SIG-M5 (cell line): ENCODE measurements around the gene TMEM250.

Source experiments
- DNase-seq: peaks from one replicate; lab custom pipeline; 2025; lab: John Stamatoyannopoulos, UW

Gene TMEM250

DNA sequence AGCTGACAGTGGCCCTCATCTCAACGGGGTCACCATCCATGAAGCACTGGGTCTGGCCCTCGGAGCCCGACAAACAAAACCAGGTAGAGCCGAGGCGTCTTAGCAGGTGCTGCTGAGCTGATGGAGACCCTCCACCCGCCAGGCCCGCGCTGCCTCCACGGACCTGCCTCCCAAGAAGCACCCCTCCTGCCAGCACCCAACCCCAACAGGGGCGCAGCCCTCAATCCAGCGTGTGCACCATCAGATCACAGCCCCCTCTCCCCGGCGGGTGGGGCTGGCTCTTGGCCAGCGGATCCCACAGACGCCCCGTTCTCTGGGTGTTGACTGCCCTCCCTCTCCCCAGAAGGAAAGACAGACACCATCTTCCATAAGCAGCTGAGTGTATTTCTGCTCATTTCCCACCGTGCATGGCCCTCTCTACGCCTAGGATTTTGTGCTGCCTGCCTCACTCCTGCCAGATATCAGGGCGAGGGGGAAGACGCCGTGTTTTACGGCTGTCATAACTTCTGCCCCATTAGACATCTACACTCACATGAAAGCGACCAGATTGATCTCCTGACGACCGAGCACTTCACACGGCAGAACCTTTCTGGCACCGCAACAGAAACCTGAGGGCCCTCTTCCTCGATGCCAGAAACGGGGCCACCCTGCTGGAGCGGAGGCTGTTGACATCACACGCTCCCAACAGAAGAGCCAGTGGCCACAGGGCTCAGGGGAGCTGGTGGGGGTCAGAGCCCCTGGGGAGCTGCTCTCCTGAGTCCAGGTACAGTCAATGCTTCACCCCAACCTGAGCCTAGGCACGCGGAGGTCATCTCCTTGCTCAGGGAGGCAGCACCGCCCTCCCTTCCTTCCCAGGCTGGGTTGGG, 35.9 kb downstream of the TMEM250 start:
- DNase-seq, result no peak

DNA sequence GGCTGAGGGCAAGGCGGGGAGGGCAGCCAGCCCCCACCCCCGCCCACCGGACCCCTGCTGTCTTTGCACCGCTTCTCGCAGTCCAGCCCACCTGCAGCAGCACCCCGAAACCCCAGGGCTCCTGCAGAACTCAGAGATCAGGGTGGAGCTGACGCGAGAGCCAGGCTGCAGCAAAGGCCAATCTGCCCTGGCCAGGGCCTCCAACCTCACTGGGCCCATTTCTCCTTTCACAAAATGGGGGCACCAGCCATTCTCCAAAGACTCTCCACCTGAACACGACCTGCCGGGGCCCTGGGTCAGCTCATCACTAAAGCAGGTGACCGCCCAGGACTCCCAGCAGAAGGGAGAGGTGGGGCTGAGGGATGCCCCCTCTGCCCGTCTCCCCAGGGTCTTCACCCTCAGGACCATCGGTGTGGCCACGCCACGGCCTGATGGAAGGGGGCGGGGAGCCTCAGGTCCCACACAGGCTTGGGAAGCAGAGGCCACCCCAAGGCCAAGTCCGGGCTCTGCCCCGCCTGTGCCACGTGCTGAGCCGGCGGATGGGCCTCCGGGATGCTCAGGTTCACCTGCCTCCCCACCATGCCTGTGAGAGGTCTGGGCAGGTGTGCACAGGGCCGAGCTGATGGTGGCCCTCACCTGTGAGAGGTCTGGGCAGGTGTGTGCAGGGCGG, 36.7 kb downstream of the TMEM250 start:
- no peak for DNase-seq

DNA sequence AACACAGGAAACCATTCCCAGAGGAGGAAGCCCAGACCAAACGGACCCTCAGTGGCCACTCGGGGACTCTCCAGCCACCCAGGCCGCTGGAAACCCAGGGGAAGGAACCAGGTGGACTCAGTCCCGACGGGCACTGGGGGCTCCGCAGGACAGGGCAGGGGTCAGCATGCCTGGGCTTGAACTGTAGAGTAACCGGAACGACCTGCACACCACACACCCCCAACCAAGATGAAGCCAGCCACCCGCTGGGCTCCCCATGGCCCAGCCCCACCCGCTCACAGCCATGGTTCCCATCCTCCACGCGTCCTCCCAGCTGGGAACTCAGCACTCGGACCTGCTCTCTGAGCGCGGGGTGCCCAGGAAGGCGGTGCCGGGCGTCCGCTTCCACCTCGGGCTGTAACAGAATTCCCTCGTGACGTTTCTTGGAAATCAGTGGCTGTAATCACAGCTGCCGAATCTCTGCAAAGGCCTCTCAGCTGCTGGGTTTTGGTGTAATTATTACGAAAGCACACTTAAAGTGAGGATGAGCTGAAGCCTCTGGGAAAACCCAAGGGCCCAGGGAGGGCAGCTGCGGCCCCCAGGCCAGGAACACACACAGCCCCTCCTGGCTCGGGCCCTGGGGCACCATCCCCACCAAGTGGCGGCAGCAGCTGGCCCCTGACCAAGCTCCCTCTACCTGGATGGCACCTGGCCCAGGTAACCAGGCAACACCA, 37.4 kb downstream of the TMEM250 start:
- DNase-seq, result no peak

DNA sequence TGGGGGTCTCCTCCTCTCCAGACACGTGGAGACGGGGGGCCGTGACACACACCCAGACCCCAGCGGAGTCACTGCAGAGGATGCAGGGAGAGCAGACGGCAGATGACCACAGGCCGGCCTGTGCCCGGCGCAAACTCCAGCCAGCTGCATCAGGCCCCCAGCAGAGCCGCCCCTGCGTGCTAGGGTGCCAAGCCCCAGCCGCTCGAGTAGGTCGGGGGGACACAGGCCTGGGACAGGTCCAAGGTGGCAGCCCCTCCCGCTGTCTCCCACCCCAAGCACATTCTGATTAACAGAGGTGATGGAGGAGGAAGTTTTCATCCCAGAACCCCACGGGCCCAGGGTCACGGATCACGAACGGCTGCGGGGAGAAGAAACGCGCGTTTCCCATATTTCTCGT, 38.0 kb downstream of the TMEM250 start:
- no peak for DNase-seq

DNA sequence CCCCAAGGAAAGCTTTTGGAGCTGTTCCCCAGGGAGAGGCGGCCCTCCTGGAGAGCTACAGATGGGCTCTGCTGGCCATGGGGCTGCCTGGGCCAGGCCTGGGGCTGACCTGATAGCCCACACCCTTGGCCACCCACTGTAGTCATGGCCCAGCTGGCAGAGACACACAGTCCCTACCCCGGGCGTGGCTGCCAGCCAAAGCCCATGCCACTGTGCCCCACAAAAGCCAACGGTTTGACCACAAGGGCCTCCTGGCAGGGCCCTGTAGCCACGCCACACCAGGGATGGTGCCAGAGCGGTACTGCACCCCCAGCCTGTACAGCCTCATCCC, 38.8 kb downstream of the TMEM250 start:
- no peak for DNase-seq

DNA sequence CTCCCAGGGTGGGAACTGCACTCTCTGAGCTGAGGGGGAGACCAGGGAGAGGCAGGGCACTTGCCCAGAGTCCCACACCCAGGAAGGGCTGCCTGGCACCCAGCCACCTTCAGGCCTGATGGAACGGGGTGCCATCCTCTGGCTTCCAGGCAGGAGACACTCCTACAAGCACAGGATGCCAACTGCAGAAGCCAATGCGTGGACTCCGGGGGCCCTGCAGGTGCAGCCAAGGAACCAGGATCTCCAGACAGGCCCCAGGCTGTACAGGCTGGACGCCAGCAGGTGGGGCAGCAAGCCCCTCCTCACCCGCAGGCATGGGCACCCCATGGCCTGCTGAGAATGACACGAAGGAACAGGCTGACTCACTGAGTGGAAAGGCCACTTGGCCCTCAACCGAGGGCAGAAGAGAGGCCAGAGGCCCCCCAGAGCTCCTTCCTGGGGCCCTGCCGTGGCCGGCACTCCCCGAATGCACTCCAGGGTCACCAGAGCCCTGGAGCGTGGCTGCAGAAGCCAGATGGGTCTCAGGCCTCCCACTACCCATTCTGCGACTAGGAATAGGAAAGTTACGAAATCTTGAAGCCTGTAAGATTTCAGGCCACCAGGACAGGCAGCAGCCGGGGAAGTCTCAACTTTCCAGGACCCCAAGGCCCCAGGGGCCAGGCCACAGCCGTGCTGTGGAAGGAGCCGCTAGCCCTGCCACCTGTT, 39.3 kb downstream of the TMEM250 start:
- DNase-seq, result no peak

DNA sequence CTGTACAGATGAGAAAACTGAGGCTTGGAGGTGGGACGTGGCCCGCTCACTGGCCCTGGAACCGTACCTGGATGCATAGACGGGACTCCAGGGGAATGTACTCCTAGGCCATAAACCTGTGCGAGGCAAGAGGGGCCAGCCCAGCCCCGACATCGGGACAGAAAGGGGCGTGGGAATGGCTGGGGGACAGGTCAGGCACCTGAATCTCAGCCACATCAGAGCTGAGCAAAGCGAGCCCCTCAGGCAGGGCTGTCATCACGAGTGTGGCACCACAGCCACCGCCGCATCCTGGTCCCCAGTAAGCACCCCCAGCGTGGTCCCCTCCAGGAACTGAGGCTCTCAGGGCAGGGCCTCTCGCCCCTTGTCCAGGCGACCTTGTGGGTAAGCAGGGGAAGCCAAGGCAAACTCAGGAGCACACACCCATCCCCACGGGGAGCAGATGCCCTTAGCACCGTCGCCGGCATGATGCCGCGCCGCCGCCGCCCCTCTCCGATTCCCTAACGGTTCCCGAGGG, 40.1 kb downstream of the TMEM250 start:
- no peak for DNase-seq

DNA sequence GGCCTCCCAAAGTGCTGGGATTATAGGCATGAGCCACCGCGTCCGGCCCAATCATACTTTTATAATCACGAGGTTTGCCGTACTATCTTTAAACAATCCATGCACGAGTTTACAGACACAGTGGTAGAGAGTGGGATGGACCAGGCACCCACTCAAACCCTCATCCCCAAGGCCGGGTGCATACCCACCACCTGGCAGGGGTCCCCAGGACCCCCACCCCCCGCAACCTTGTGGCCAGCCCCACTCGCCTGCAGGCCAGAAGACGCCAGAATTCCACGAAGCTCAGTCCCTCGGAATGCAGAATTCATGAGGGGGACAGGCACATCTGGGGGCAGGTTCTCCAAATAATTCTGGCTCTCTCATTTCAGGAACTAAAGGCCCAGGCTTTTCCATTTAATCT, 40.7 kb downstream of the TMEM250 start:
- no peak for DNase-seq

DNA sequence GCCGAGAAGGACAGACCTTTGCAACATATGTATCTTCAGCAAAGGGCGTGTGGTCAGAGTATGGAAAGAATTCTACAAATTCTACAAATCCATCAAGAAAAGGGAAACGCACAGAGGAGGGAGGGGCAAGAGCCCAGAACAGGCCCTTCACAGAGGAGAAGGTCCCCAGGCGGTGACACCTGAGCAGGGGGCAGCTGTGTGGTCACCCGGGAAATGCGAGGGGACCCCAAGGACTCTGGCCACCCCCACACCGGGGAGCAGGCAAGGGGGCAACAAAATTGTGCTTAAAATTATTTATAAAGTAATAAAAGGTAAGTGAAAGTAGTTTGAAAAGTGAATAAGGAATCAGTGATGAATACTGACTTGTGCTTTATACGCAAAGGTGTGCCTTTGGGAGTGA, 41.2 kb downstream of the TMEM250 start:
- no peak for DNase-seq

DNA sequence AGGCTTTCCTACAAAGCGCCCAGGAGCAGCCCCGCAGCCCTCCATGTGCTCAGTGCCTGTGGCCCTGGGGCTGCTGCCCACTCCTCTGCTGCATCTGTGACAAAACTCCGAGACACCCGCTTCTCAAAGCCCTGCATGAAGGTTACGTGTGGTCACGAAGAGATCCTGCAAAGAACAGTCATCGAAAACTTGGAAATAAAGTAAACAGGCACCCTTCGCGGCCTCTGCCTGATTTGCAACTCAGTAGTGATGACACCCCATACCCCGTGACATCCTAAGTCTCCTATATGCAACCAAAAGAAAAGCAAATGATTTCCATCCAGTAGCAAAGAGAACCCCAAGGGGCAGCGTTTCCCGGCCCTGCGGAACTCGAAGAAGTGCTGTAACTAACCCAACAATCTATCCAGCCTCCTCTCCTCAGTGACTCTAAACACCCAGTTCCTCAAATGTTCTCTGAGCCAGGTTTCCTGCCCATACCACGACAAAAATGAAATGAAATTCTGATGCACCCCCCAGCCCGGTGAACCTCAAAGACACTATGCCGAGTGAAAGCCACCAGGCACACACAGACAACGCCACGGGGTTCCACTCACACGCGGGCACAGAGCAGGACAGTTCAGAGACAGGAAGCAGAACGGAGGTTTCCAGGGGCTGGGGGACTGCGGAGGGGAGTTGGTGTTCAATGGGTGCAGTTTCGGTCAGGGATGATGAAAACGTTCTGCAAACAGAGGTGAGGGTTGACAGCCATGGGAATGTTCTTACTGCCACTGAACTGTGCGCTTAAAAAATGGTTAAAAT, 42.6 kb downstream of the TMEM250 start:
- DNase-seq, result no peak

DNA sequence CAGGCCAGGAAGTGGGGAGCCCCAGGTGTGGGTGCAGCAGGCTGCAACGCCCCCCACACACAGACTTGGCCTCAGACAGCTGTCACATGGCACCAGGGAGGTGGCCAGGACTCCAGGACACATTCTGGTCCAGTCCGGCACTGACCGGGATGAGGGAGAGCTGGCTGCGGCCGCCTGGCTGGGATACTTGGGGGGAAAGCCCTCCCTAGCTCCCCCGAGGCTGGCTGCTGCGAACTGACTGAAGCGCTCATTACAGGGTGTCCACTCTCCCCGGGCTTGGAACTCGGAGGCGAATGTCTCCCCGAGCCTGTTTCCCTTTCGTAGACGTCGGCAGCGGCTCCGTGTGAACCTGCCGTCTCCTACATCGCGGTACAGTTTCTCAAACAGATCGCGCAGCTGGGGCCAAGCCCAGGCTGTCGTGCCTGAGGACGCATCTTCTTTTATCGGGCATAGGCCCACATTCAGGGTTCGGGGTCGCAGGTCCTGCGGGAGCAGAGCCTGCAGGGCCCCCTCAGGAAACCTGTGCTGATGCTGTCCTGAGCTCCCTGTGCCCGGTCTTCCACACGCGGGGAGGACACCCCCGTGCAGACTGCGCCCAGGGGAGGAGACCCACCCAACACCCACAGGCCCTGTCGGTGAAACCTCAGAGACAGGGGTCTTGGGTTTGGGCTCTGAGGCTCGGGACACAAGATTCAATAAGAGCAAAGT, 43.4 kb downstream of the TMEM250 start:
- DNase-seq, result no peak

DNA sequence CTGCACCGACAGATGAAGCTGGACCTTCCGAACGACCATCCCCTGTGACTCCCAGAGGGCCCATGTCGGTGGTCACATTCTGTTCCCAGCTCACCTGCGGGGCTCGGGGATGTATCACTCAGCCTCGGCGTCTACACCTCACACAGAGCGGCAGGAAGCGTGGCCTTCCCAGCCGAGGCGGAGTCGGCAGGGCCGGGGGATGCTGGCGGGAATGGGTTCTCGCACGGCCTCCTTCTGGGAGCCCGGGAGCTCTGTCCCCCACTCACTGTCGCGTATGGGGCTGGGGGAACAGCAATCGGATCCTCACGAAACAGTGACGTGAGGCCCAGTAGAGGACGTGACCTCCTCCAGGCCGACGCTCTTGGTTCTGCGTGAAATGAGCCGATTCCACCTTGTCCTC, 44.0 kb downstream of the TMEM250 start:
- DNase-seq, result no peak
